C4-2B (cell line): Measurements from ENCODE around the gene TSHZ3.

Experiments used
- H3K27ac ChIP-seq: fragments of 450-650 bp; 2 replicates; pipeline ENCODE4 v1.5.1; 2017
- CTCF ChIP-seq: fragments of 450-650 bp; conservative IDR thresholded peaks from 2 replicates; pipeline ENCODE4 v1.5.1; 2017; ENCODE audit warnings: mild to moderate bottlenecking
- ZFX ChIP-seq: fragments of 450-650 bp; IDR thresholded peaks from 2 replicates; pipeline ENCODE4 v1.6.1; 2017

Gene TSHZ3

DNA sequence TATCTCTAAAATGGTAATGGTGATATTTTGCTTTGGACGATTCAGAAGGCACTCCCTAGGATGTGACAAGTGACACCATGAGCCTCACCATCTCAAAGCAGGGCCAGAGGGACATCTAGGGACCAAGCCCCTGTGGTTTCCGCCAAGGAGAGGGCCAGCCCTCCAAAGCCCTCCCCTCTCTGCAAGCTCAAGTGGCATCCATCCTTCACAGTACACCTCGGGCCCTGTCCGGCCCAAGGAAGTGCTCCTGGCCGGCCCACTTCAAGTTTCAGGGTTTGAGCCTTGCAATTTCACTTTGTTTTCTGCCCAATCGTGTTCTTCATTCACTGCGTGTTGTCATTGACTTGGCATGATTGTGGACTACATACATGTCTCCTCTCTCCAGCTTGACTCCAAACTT is 82.5 kb downstream of the TSHZ3 start:
- TF ChIP-seq CTCF (no peak), ZFX (no peak)
- no peak overlapping the region for H3K27ac ChIP-seq

DNA sequence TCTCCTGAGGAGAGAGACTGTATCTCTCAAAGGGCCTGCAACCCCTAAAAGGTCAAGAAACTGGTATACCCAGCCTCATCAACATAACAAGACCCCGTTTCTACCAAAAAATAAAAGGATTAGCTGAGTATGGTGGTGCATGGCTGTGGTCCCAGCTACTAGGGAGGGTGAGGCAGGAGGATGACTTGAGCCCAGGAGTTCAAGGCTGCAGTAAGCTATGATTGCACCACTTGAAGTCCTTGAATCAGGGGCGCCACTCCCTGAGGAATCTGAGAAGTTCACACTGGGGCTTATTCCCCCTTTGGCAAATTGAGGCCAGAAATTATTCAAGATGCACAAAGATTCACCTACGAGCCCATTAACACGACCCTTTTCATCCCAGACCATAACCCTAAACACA is 83.0 kb downstream of the TSHZ3 start:
- H3K27ac ChIP-seq: no peak overlapping the region
- TF ChIP-seq CTCF: no peak
- no peak for TF ChIP-seq ZFX

DNA sequence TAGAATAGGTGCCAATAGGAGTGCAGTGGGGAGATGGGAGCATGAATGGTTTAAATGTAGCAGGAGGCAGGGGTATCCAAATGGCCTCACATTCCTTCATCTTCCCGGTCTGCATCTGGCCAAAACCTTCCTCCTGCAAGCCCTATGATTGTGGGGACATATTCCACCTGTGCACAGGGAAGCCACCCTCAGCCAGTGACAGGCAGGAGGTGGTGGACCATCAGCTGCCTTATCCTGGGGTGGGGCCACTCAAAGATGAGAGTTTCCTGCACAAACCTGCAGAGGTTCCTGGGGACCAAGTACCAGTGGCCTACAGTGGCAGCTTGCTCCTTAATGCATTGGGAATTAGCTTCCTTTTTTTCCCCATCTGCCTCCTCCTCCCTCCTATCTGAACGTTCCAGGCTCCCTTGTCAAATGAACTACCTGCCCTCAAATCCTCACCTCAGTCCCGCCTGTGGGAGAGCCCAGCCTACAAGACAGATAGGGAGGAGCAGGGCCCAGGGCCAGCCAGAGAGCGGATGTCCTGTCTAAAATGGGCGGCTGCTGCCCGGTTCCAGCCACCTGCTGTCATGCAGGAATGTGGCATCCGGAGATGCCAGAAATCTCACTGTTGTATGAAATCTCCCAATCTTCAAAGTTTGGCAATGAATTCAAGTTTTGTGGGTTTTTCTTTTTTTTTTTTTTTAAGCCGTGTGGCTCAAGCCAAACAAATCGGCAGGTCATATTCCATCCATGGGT is 85.0 kb downstream of the TSHZ3 start:
- TF ChIP-seq CTCF (no peak), ZFX (no peak)
- H3K27ac ChIP-seq: peak overlapping the region; percentile 80

- H3K27ac ChIP-seq: peak overlapping the region; percentile 80
- TF ChIP-seq CTCF: no peak
- TF ChIP-seq ZFX: no peak
Measured at GRCh38 chr19:31263328-31263727, 85.9 kb downstream of the TSHZ3 start.

DNA sequence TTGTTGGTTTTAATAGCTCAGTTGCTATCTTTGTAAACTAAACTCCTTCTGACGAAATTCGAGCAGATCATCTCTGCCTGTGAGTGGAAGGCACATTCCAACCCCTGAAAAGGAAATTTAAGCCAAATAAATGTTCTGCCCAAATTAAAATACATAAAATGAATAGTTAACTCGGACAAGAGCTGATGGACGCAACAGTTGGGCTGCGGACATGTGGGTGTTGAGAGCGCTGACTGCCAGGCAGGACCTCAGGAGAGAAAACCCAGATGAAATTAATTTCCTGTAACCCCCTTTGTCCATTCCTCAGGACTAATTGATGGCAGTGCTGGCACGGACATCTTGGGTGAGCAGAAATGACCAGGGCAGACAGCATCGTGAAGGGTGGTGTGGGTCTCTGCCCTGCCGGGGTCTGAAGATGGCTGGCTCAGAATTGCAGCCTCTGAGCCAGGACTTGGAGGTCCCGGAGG is 86.5 kb downstream of the TSHZ3 start:
- TF ChIP-seq ZFX: no peak
- TF ChIP-seq CTCF: no peak
- peak overlapping the region; percentile 80 for H3K27ac ChIP-seq

DNA sequence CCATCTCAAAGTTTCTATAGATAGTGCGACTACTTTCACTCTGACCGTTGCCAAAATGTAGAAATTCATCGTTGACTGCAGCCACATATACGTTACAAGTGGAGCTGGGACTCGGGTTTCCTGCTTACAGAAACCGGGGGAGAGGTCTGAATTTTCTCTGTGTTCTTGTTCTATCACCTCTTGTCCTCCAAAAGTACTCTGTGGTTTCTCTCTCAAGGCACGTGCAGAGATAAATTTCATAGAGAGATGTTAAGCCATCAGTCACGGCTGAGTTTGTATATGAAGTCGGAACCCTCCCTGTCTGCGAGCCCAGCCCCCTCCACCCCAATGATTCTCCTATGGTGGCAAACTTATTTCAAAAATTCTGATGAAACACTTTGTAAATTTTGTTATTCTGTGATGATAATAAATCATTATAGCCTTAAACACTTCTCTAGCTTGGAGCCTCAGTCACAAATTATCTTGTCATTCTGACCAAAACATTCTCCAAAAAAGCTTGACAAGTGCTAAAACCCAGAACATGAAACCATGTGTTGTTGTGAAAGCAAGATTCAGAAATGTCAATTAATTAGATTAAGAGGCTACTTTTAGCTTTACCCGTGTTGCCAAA is 87.5 kb downstream of the TSHZ3 start:
- TF ChIP-seq CTCF (no peak), ZFX (no peak)
- H3K27ac ChIP-seq: no peak overlapping the region

DNA sequence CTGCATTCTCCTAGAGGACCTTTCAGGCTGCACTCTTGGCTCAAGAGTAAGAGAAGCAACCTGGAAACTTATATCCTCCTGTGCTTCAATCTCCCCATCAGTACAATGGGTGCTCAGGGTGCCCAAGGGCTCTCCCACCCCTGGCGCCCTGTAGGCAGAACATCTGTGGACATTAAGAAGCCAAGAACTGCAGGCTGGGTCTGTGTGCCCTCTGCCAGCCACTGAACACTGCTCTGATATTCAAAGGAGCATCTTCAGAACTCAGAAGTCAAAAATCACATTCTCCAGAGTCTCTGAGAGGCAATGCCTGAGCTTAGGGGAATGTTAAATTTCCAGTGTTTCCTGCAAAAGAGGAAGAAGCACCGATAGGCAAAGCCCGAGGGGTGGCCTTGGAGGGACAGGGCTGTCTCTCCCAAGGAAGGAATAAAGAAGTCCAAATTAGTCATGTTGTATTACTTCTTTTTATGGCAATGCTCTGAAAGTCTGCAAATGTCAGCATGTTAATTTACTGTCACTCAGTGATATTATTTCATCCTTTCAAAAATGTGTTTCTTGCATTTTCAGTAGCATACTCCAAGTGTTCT is 88.1 kb downstream of the TSHZ3 start:
- H3K27ac ChIP-seq: no peak overlapping the region
- no peak for TF ChIP-seq CTCF
- no peak for TF ChIP-seq ZFX
